ENCODE data around the gene GRM7.
A peak's percentile ranks its signal among the peaks of the same experiment; 100 is the strongest.

Gene GRM7

DNA sequence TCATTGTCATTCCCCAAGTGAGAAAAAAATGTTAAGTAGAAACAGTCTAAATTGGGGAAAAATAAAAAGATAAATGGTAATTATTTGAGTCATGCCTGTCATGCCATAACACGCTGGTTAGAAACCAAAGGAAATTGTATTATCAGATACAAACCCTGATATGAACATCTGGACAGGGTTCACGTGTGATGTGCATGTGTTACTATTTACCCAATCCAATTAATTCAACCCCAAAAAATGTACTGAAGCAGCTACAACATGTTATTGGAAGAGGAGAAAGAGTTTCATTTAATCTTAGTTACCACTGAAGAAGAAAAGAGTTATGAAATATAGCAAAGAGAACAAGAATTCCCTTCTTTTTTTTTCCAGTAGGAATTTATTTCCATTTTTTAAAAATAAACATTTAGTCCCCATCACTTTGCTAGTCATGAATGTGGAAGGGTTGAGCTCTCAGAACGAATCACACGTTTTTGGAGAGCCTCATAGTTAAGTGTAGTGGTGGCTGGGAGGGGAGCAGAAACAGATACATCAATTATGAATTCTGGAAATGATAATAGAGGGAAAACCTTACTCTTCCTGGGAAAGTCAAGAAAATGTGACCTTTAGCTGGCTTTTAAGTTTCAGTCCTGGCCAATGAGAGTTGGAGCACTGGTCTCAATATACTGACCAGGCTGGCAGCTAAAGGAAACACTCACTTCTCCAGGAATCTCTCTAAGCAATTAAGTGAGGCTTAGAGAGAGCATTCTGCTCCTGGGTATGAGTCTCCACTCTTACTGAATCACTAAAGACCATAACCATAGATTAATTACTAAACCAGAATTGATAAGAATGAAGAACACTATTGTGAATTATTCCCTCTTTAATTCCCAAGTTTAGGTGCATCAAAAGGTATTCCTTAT lies 796.5 kb downstream of the GRM7 start:
- no peak for DNase-seq (ENCODE audit: low spot score)

DNA sequence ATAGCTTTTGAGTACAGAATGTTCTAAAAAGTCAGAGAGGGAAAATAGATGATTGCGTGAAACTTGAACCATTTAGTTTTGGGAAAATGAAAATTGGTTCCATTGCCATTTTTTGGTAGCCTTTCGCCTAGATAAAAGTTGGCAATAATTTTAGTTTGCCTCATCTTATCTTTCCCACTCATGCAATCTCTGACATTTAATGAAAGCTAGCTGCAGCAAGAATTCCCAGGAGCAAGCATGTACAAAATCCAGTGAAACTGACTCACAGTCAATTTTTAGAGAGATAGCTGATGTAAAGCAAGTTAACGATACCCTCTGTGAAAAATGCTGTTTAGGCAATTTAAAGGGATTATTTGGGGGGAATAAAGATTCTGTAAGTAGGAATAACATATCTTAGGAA lies 797.4 kb downstream of the GRM7 start:
- no peak for DNase-seq (ENCODE audit: low spot score)

DNA sequence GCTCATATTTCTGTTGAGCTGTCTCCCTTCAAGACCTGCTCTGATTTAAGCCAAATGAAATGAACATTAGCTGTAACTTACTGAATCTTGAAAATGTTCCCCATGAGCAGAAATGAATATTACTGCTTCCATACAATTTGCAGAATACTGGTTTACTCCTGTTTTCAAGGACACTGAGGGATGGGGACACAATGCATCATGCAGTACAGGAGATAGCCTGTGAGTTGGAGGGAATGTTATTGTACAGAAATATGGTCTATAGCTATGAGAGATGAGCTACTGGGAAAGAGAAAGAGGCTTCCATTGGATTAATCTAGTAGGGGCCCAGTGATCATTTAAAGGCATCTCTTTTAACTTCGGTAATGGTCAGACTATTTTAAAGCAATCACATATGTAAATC lies 798.2 kb downstream of the GRM7 start:
- DNase-seq (ENCODE audit: low spot score): no peak

DNA sequence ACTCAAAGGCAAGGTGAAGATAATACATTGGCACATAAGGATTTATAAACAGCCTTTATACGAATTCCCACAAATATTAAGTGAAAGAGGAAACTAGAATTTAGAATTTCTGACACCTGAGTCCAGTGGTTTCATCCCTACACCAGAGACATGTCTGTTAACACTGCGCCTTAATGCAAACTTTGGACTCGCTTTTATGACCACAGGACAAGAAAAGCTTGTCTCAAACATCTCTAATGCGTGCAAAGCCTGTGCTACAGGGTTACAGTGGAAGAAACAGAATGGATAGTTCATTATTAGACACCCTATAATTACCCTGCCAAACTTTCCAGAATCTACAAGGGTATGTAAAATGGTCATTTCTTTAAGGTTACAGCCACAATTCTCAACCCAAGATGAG lies 802.9 kb downstream of the GRM7 start:
- no peak for DNase-seq (ENCODE audit: low spot score)

DNA sequence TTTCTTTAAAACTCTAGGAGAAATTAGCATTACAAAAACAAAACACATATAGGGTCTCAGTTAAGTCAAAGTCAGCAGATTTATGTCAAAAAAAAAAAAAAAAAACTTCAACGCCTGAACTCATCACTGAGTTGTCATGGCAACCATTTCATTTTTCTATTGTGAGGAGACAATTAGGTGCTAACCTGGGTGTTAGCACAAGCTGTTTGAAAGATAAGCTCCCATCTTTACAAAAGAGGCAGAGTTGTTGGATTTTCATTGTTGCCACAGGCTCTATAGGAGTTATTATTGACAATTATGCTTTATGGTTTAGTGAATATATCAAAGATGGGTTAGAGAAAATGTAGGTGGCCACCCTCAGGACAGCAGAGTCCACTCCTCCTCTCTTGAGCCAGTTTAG lies 806.9 kb downstream of the GRM7 start:
- DNase-seq (ENCODE audit: low spot score): no peak

DNA sequence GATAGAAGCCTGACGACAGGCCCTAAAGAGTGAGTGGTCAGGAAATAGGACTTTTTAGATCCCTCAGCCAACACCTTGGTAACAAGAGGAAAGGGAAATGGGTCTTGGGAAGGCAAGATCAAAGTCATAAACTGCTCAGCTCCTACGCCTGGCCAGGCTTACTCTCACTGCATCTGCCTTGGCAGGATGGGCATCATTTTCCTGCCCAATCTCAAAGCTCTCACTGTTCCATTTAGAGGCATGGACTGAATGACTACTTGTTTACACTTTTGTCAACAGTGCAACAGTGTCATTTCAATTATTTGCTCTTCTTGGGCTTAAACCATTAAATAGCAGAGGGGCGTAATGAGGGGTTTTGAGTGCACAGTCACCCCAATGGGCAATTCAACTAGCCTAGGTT lies 808.7 kb downstream of the GRM7 start:
- DNase-seq (ENCODE audit: low spot score): peak; percentile 81

DNA sequence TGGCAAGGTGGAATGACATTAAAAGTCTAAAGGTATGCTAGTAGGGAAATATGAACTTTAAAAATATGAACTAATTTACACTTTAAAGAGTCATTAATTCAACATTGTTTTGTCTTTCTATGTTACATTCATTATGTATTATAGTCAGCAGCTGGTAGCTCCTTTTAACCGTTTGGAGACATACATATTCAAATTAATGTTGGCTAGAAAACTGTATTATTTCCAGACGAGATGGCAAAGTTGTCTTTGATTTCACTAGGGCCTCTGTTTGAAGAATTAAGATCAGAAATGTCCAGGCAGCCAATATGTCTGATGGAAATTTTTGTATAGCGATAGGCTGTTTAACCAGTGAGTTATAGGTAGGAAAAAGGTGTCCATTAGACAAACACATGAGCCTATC lies 817.6 kb downstream of the GRM7 start:
- DNase-seq (ENCODE audit: low spot score): no peak

DNA sequence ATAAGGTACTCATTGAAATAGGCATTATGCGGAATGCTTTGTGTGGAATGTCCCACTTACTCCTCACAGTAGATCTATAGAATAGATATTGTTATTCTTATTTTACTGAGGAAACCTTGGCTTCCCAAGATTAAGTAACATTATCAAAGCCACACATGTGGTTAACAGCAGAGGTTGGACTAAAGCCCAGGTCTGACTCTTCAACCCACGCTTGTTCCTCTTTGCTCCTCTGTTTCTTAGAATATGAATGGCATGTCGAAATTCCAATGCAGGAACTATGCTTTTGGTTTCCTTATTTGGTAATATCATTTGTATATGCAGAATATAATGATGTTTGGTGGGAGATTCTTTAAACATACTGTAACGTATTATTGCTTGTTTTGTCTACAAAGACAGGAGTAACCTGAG lies 821.9 kb downstream of the GRM7 start:
- DNase-seq (ENCODE audit: low spot score): no peak

DNA sequence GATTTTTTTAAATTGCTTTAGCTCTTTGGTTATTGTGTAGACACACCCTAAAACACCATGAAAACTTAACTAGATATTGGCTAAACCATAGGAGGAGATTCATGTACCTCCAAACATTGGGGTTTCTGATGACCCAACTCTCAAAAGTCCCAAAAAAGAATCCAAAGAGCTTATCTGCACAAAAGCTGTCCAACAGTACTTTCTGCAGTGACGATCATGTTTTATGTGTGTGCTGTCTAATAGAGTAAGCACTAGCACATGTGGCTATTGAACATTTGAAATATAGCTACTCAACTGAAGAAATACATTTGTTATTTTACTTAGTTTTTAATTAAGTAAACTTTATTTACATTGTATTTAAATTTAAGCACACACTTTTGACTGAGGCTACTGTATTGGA lies 822.5 kb downstream of the GRM7 start:
- DNase-seq (ENCODE audit: low spot score): no peak

DNA sequence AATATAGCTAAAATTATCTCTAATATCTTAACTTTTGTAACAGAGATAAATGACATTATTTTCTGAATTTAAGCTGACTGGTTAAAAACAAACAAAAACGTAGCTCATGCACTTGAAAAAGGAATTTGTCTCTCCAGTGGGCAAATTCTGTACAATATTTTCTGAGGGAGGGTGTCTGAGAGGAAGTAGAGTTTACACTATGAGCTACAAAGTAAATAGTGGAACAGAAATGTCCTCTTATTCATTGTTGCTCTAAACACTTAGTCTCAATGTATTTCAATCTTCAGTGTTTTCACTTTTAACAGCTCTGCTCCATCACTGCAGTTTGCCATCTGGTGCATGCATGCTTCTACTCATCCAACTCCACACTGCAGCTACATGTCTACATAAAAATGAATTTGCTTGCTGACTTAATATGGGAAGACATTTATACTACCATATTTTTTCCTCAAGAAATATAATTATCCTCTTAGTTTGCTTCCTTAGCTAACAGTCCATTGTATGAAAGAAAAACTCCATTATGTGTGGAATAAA lies 823.3 kb downstream of the GRM7 start:
- DNase-seq (ENCODE audit: low spot score): no peak

DNA sequence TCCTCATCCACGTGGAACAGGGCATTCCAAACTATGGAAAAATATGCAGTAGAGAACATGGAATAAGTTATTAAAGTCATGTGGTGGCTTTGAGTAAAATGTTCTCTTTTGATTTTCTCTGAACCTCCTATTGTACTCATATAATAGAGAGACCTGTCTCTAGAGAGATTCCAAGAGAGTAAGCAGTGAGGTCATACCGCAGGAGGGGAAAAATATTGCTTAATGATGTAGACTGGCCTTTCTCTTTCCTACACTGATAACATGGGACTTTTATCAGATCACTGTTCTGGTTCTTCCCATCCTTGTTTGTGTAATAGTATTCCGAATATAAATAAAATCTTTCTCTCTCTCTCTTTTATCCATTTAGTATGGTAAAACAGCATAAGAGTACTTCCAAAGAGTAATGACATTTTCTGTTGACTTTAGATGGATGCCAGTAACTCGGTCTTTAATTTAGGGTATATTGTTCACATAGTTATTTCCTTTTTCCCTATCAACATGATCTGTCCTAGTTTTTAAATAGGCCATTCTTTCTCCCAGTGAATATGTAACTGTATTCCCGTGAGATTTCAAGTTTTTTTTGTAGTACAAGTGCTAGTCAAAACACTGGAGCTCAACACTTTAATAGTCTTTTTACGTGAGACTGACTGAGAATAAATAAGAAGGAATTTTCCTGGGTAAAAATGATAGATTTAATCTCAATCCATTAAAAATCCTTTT lies 826.7 kb downstream of the GRM7 start:
- no peak for DNase-seq (ENCODE audit: low spot score)

DNA sequence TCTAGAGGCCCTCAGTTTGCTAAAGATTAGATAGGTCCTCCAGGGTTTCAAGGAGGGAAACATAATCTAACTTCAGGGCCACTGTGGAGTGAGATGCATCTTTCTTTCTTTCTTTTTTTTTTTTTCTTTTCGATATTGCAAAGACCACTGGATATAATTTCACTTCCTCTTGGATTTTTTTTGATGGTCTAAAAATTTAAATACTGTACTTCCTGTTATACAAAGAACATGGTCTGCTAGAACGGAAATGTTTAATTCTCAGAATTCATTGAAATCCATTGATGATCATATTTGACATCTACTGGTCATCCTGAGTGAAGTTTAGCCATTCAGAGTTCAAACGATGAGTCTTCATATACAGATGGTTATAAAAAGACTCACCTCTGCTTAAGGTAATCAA lies 832.0 kb downstream of the GRM7 start:
- no peak for DNase-seq (ENCODE audit: low spot score)

DNA sequence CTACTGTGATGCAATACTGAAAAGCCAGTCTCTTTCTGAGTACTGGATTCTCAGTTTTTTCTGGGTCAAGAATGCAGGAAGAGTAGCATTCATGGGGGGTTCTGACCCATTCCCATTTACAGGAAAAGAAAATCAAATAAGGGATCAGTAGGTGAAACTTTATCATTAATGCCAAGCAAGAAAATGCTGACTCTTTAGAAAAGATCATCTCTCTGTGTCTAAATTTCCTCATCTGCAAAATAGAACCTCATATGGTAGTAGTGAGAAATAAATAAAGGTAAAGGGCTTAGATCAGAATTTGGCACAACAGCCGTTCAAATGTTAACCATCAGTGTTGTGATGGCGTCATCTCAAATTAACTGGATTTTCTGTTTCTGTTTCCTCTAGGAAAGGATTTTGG lies 833.1 kb downstream of the GRM7 start:
- no peak for DNase-seq (ENCODE audit: low spot score)

DNA sequence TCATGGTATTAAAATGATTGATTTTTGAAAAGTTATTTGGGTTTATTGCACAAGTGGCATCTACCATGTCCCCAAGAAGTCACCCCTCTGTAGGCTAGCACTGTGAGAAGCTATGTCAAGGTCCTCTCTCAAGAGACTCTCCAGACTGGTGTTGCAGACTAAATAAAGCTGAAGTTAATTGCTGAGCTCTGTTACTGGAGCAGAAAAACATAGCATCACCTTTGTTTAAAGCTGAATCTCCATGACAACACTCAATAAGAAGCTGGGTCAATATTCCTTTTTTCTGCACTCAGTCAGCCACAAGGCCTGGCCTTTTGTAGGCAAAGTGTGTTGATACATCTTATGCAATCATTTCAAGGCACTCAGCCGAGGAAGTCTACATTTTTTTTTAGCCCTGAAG lies 834.1 kb downstream of the GRM7 start:
- peak; percentile 27 for DNase-seq (ENCODE audit: low spot score)

DNA sequence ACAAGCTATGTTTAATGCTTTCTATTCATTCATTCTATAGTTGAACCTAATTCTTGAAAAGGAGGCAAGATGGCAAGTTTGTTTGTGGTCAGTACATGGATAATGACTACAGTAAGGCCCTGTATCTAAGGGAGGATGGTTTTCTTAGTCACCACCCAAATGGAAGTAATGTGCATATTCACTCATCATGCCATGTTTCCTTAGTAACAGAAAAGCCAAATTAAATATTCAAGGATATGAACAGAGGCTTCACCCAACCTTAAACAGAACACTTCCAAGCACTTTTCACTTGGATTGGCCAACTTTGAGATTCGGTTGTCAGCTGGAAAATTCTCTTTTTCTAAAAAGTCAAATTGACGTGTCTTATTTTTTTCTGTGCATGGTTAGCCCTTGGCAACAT lies 835.4 kb downstream of the GRM7 start:
- DNase-seq (ENCODE audit: low spot score): peak; percentile 45

DNA sequence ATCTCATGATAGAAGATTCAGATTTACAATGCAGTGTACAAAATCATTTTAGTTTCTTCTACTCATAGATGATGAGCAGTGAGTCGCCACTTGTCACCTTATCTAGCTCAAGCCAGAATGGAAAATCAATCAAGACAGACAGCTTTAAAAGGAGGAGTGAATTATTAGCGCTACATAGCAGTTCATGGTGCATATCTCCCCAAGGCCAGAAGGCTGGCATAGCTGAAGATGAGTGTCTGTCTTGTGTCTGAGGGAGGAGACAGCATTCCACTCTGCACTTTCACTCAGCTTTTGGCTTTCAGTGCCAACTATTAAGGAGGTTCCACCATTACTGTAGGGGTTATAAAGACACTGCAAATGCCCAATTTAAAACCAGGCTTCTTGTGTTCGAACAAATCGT lies 836.6 kb downstream of the GRM7 start:
- no peak for DNase-seq (ENCODE audit: low spot score)

DNA sequence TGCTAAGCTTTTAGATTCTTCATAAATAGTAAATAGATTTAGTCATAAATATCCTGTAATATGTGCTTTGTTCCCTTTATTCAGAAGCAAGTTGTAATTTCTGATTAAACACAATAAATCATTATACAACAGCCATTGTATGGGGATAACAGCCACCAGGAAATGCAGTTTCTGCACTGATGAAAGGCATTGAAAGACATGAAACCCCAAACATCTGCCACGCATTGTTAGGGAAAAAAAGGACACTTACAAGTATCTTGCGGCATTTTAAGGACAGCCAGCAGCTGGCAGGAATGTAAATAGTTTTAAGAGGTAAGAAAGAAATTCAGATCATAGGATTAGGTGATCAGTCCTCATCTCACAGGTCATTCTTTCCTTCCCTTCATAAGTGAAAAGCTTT lies 839.6 kb downstream of the GRM7 start:
- DNase-seq (ENCODE audit: low spot score): peak; percentile 16

DNA sequence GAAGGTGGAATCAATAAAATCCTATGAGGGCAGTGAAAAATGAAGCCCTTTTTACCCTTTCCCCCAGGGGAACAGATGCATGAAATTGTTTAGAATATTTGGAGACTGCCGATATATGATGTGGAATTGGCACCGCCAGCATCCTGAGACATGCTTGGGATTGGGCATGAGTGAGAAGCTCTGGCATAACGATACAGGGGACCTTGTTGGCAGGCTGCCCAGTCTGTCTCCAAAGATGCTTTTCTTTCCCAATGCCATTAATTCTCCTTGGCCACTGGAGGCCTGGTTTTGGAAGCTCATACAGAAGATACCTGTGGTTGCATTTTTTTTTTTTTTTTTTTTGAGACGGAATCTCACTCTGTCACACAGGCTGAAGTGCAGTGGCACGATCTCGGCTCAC lies 840.1 kb downstream of the GRM7 start:
- no peak for DNase-seq (ENCODE audit: low spot score)

DNA sequence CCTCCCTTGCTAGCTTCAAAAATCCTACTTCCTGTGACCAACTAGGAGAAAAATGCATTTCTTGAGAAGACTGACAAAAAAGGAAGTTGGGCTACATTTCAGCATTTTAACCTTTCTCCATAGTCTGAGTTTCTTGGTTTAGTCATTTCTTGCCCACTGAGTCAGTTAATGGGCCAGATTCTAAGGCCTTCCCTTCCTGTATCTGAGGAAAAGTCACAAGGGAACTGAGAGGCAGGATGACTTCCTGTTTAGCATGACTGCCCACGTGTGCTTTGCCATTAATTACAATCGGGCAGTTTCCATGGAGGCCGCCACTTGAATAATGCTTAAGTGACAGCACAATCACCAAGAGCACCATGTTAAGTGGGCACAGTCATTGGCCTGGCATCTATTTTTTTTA lies 846.3 kb downstream of the GRM7 start:
- DNase-seq (ENCODE audit: low spot score): no peak

DNA sequence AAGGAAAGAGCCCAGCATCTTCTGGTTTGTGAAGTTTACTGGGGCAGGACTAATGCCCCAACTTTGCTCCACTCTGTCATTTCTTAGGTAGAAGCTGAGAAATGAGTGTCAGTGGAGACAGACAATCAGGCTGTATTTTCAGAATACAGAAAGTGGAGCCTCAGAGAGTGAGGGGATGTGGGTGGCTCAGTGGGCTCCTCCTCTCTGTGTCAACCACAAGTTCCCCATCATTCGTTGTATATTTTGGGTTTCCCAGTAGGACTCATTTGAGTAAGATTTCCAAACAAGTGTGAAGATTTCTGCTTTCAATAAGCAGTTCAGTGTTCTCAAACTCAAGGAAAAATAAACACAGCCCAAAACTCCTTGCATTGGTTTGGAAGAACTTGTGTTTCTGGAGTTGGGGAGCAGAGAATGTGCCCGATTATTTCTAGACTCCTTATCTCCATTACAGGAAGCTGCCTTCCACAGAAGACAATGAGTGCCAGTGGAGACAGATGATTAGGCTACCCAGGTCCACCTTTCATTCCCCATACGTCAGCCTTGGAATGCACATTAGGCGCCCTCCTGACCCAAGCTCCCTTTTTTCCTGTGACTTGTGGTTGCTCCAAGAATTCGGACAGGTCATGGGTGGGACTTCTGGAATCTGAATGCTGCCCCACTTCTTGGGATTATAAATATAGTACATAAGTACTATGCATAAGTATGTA lies 848.6 kb downstream of the GRM7 start:
- DNase-seq (ENCODE audit: low spot score): no peak

DNA sequence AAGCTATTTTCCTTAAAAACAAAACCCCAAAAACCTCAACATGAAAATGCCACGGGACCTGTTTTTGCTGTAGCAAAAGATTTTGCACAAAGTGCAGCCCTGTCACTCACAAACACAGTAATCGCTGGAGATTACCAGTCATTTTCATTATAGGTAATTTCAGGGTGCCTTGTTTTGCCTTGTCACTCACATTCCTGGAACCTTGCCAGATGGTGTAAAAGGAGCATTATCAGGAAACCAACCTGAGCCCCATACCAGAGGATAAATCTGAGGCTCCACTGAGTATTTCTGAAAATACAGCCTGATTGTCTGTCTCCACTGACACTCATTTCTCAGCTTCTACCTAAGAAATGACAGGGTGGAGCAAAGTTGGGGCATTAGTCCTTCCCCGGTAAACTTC lies 849.4 kb downstream of the GRM7 start:
- no peak for DNase-seq (ENCODE audit: low spot score)

DNA sequence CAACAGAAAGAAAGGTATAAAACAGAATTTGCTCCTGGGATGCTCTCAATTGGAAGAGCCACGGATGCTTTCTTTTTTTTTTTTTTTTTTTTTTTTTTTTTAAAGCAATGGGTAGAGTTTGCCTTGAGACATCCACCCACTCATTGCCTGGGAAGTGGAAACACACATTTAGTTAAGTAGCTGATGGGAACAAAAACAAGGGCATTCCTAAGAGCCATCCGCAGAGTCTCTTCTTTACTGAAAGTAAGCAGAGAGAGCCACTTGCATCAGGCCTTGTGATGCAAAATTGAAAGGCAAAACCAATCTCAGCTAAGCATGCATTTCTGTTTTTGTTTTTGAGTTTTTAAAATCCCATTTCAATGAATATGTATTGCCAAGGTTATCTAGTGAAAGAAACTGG lies 852.8 kb downstream of the GRM7 start:
- no peak for DNase-seq (ENCODE audit: low spot score)
